ENCODE measurements around the gene MALT1. TPM values are rescaled to one million over a fixed set of nuclear protein-coding genes. Genes with fewer than 3 reads are reported as not detected.
A peak's percentile ranks its signal among the peaks of the same experiment; 100 is the strongest.

MALT1 gene
- total and polyA plus RNA-seq, 2 donors (not counting 1 experiment from before 2014, with no cell fraction given) = 42.4 to 81.2 TPM

- no peak for DNase-seq
- no peak overlapping the region for H3K4me2 ChIP-seq (replicated peaks; ENCODE audit: low read depth, low read length, poor library complexity, severe bottlenecking)
- no peak overlapping the region for H3K9ac ChIP-seq (ENCODE audit: low read length)
- POLR2A ChIA-PET = no interaction called here
- Mint-ChIP-seq H3K9me3 (ENCODE audit: insufficient read depth) (no peaks in the 10 kb centered on the region), H3K4me3 (no peak overlapping the region), H3K27me3 (no peaks in the 10 kb centered on the region), H3K27ac (peak overlapping the region; percentile 64), H3K4me1 (peaks cover 19% of the 10 kb centered on the region)
- H3K4me3 ChIP-seq (ENCODE audit: control extremely low read depth in 1 of 5, extremely low read depth in 1 of 5, insufficient read depth in 1 of 5, low read depth in 2 of 5, low read length in 4 of 5) = no peak overlapping the region
- H4K20me1 ChIP-seq (ENCODE audit: control insufficient read depth, insufficient read depth, low read length, poor library complexity, severe bottlenecking) = no peaks in the 10 kb centered on the region
- intact Hi-C loops (cut with micrococcal nuclease) = no loop called here
- ATAC-seq (ENCODE audit: low read depth) = no peak
- no peaks in the 10 kb centered on the region for H3K27me3 ChIP-seq (replicated peaks in 1 of 4; ENCODE audit: control extremely low read depth in 1 of 4, control insufficient read depth in 3 of 4, insufficient read depth in 4 of 4, low read length in 3 of 4)
- H3K27ac ChIP-seq (ENCODE audit: low read length in 2 of 2) = no peak overlapping the region
- TF ChIP-seq EZH2 (IDR thresholded peaks at IDR 0.05; ENCODE audit: borderline replicate concordance, insufficient read depth, low read depth, low read length, poor library complexity, severe bottlenecking) (no peak), CTCF (IDR thresholded peaks at IDR 0.05) (no peak)
- H2AFZ ChIP-seq (ENCODE audit: insufficient read depth, low read depth, low read length, poor library complexity, severe bottlenecking) = no peak overlapping the region
- peaks cover under 1 to 5% of the 10 kb centered on the region in 2 experiments for H3K36me3 ChIP-seq (replicated peaks in 1 of 2; ENCODE audit: control extremely low read depth in 1 of 2, control insufficient read depth in 1 of 2, extremely low read depth in 1 of 2, insufficient read depth in 2 of 2, low read length in 1 of 2)
- CTCF ChIA-PET = interaction anchor here (1.1 to 9.2 kb wide), 6 partner anchors 9 to 317 kb away, joined by 3 to 75 read pairs (median 4); no protein-coding TSS in a partner anchor
- no peaks in the 10 kb centered on the region for H3K9me3 ChIP-seq (ENCODE audit: control extremely low read depth in 1 of 3, control insufficient read depth in 2 of 3, insufficient read depth in 1 of 3, low read length in 2 of 3)
- WGBS (ENCODE audit: insufficient coverage) = 95% methylated on average over 15 of the region's 15 CpGs
- H3K79me2 ChIP-seq (ENCODE audit: control insufficient read depth, insufficient read depth, low read length) = no peaks in the 10 kb centered on the region
- H3K4me1 ChIP-seq (ENCODE audit: control insufficient read depth in 2 of 2, insufficient read depth in 2 of 2, low read length in 2 of 2) = peaks cover 9 to 12% of the 10 kb centered on the region in 2 donors
These were observed 84.2 kb downstream of the MALT1 start for GRCh38 chr18:58755304-58756010.

- H3K4me2 ChIP-seq (replicated peaks; ENCODE audit: low read depth, low read length, poor library complexity, severe bottlenecking) = no peak overlapping the region
- H3K9me3 ChIP-seq (ENCODE audit: control extremely low read depth in 1 of 3, control insufficient read depth in 2 of 3, insufficient read depth in 1 of 3, low read length in 2 of 3) = no peaks in the 10 kb centered on the region
- no peaks in the 10 kb centered on the region for H4K20me1 ChIP-seq (ENCODE audit: control insufficient read depth, insufficient read depth, low read length, poor library complexity, severe bottlenecking)
- H3K4me1 Mint-ChIP-seq = peaks cover 22% of the 10 kb centered on the region
- no peak overlapping the region for H3K4me3 ChIP-seq (ENCODE audit: control extremely low read depth in 1 of 5, extremely low read depth in 1 of 5, insufficient read depth in 1 of 5, low read depth in 2 of 5, low read length in 4 of 5)
- POLR2A ChIA-PET = no interaction called here
- H2AFZ ChIP-seq (ENCODE audit: insufficient read depth, low read depth, low read length, poor library complexity, severe bottlenecking) = no peak overlapping the region
- TF ChIP-seq EZH2 (IDR thresholded peaks at IDR 0.05; ENCODE audit: borderline replicate concordance, insufficient read depth, low read depth, low read length, poor library complexity, severe bottlenecking) = no peak
- TF ChIP-seq CTCF (IDR thresholded peaks at IDR 0.05) = no peak
- no peak overlapping the region for H3K27ac Mint-ChIP-seq
- no peak overlapping the region for H3K27ac ChIP-seq (ENCODE audit: low read length in 2 of 2)
- 96% methylated on average over 7 of the region's 10 CpGs for WGBS (ENCODE audit: insufficient coverage)
- H3K27me3 ChIP-seq (replicated peaks in 1 of 4; ENCODE audit: control extremely low read depth in 1 of 4, control insufficient read depth in 3 of 4, insufficient read depth in 4 of 4, low read length in 3 of 4) = no peaks in the 10 kb centered on the region
- DNase-seq (no peak), ATAC-seq (ENCODE audit: low read depth) (no peak)
- CTCF ChIA-PET = interaction anchor here (1.1 to 9.2 kb wide), 5 partner anchors 9 to 316 kb away, joined by 3 to 75 read pairs (median 3); no protein-coding TSS in a partner anchor
- no peaks in the 10 kb centered on the region for H3K9me3 Mint-ChIP-seq (ENCODE audit: insufficient read depth)
- no peaks in the 10 kb centered on the region for H3K36me3 ChIP-seq (replicated peaks in 1 of 2; ENCODE audit: control extremely low read depth in 1 of 2, control insufficient read depth in 1 of 2, extremely low read depth in 1 of 2, insufficient read depth in 2 of 2, low read length in 1 of 2)
- H3K79me2 ChIP-seq (ENCODE audit: control insufficient read depth, insufficient read depth, low read length) = no peaks in the 10 kb centered on the region
- H3K27me3 Mint-ChIP-seq = no peaks in the 10 kb centered on the region
- H3K4me1 ChIP-seq (ENCODE audit: control insufficient read depth in 2 of 2, insufficient read depth in 2 of 2, low read length in 2 of 2) = peaks cover 12 to 17% of the 10 kb centered on the region in 2 donors
- H3K4me3 Mint-ChIP-seq = no peak overlapping the region
- H3K9ac ChIP-seq (ENCODE audit: low read length) = no peak overlapping the region
- intact Hi-C loops (cut with micrococcal nuclease) = no loop called here
These were observed 84.9 kb downstream of the MALT1 start for GRCh38 chr18:58756148-58756547.

All from B cell (primary cell).